AG09309 (cell line): ENCODE results near the gene FBXO40.

Experiments used
- DNase-seq: peaks from one replicate; pipeline ENCODE4 v3.0.0-alpha.2; 2010; ENCODE audit warnings: low read depth
- H3K4me3 ChIP-seq: 2 replicates; pipeline ENCODE4 v1.5.1; 2011; ENCODE audit warnings: mild to moderate bottlenecking, low read depth, low read length, moderate library complexity; ENCODE audit not compliant: control insufficient read depth
- TF ChIP-seq, protein P1 (sequence below): IDR thresholded peaks from 2 replicates; pipeline ENCODE4 v1.5.1; 2011; ENCODE audit warnings: mild to moderate bottlenecking, low read depth, low read length, inconsistent platforms; ENCODE audit not compliant: insufficient read depth, control insufficient read depth; ENCODE audit errors: missing control alignments

Gene FBXO40

DNA sequence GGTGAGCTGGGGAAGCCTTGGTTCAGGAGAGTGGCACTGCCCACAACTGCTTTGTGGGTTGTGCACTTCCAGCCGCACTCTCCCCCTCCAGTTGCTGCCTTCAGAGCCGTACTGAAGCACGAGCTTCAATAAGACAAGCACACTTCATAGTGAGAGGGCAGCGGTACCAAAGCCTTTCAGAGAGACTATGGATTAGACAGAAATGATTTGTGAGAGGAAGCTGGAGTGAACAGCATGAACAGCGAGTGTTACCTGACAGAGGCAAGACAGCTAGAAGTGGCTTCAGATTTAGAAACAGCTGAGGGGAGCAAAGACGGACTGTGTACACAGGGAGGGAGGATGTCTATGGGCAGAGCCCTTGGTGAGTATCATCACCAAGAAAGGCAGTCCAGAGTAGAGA is 36.4 kb downstream of the FBXO40 start:
- TF ChIP-seq, protein P1, sequence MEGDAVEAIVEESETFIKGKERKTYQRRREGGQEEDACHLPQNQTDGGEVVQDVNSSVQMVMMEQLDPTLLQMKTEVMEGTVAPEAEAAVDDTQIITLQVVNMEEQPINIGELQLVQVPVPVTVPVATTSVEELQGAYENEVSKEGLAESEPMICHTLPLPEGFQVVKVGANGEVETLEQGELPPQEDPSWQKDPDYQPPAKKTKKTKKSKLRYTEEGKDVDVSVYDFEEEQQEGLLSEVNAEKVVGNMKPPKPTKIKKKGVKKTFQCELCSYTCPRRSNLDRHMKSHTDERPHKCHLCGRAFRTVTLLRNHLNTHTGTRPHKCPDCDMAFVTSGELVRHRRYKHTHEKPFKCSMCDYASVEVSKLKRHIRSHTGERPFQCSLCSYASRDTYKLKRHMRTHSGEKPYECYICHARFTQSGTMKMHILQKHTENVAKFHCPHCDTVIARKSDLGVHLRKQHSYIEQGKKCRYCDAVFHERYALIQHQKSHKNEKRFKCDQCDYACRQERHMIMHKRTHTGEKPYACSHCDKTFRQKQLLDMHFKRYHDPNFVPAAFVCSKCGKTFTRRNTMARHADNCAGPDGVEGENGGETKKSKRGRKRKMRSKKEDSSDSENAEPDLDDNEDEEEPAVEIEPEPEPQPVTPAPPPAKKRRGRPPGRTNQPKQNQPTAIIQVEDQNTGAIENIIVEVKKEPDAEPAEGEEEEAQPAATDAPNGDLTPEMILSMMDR, result no peak
- DNase-seq, result no peak
- no peak overlapping the region for H3K4me3 ChIP-seq

DNA sequence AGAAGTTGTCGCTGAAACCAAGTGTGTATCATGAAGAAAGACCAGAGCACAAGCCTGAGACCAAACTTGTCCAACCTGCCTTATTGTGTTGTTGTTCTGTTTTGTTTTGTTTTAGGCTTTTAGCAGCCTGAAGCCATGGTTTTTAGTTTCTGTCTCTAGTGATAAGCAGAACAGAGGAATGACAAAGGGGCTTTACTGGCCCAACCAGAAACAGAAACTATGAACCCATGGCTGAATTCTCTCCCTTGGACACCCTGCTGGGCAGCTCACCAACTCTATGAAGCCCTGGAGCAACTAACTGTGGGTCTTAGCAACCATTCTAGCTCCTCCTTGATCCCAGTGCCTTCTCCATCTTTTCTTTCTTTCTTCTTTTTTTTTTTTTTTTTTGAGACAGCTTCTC is 37.2 kb downstream of the FBXO40 start:
- H3K4me3 ChIP-seq, result no peak overlapping the region
- DNase-seq, result no peak
- TF ChIP-seq, protein P1, result no peak

DNA sequence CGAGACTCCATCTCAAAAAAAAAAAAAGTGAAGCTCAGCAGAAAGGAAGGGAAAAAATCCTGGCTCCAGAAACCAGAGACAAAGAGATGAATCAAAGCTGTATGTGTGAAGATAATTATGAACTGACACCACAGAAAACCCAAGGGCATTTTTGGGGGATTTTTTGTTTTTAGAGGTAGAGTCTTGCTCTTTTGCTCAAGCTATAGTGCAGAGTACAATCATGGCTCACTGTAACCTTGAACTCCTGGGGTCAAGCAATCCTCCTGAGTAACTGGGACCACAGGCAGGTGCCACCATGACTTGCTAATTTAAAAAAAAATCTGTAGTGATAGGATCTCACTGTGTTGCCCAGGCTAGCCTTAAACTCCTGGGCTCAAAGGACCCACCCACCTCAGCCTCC is 44.7 kb downstream of the FBXO40 start:
- no peak for DNase-seq
- TF ChIP-seq, protein P1, result no peak

DNA sequence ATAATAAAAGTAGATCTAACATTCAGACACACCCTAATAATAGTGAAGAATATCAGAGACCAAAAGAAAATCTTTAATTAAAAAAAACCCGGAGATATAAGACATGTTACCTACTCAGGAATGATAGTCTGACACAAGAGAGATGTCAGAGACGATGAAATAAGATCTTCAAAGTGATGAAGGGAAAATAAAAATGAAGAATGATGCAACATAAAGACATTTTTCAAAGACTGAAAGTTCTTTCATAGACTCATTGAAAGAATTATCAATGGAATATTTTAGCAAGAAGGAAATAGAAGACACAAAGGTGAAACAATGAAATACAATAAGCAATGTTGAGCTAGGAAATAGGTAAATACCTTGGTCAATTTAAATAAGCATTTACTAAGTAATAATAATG is 47.9 kb downstream of the FBXO40 start:
- H3K4me3 ChIP-seq, result no peak overlapping the region
- DNase-seq, result no peak
- TF ChIP-seq, protein P1, result no peak

More for the DNA sequence above, 44.7 kb downstream of the FBXO40 start:
- H3K4me3 ChIP-seq, result no peak overlapping the region

DNA sequence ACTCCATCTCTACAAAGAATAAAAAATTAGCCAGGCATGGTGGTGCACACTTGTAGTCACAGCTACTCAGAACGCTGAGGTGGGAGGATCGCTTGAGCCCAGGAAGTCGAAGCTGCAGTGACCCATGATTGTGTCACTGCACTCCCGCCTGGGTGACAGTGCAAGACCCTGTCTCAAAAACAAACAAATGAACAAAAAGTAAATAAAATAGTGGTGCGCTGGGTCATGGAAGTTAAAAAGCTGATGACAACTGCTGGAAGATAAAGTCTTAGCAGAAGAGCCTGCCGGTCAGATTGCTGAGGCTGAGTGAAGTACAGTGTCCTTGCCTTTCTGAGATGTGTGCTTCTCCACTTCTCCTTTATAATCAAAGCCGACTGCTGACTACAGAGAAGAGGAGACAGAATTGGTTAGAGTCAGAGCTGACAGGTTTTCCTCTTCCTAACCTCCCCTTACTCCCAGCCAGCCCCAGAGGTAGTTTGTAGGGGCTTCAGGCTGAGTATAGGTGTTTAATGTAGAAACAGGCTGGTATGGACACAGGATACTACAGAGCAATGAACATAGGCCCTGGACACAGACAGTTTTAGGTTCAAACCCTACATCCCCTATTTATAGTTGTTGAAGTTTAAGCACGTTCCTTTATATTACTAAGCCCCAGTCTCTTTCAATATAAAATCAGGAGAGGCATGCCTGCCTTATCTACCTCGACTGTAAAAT is 49.6 kb downstream of the FBXO40 start:
- no peak for DNase-seq
- TF ChIP-seq, protein P1, result no peak
- no peak overlapping the region for H3K4me3 ChIP-seq

DNA sequence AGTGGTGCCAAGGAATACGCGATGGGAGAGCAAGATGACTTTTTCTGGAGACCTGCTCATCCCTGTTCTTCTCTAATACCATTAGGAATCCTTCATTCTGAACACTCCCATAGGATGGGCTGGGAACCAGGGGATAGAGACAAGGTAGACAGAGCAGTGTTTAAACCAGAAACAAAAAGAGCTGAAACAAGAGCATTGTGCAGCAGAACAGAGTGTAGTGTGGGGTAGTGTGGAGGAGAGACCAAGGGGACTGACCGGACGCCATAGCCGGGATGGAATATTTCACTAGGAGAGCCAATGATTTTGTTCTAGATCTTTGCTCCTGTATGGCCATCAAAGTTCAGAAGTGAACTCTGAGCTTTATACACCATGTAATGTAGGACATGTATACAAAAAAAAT is 51.9 kb downstream of the FBXO40 start:
- TF ChIP-seq, protein P1, result no peak
- no peak for DNase-seq
- no peak overlapping the region for H3K4me3 ChIP-seq
